MM.1S (cell line): Measurements from ENCODE around the gene COL6A3.

Experiments used
- DNase-seq: peaks from one replicate; pipeline ENCODE4 v3.0.0-alpha.2; 2015
- H2AFZ ChIP-seq: fragments of 300-600 bp; sonication (generic); 2 replicates; pipeline ENCODE4 v1.6.0; 2016; ENCODE audit warnings: antibody characterized with exemption, low read length
- H3F3A ChIP-seq: fragments of 300-600 bp; sonication (generic); 2 replicates; pipeline ENCODE4 v1.6.1; 2016; ENCODE audit warnings: mild to moderate bottlenecking, antibody characterized with exemption, low read length, moderate library complexity, mixed read lengths; ENCODE audit not compliant: insufficient read depth
- H3K27ac ChIP-seq: fragments of 300-600 bp; sonication (generic); 2 replicates; pipeline ENCODE4 v1.5.1; 2016; ENCODE audit warnings: mild to moderate bottlenecking, low read length
- H3K27me3 ChIP-seq: fragments of 300-600 bp; sonication (generic); replicated peaks from 2 replicates; pipeline ENCODE4 v1.6.0; 2016; ENCODE audit warnings: low read length; ENCODE audit not compliant: insufficient read depth
- H3K36me3 ChIP-seq: fragments of 300-600 bp; sonication (generic); replicated peaks from 2 replicates; pipeline ENCODE4 v1.6.1; 2016; ENCODE audit warnings: mild to moderate bottlenecking, low read length, mixed read lengths; ENCODE audit not compliant: insufficient read depth
- H3K4me1 ChIP-seq: fragments of 300-600 bp; sonication (generic); 2 replicates; pipeline ENCODE4 v1.6.1; 2016; ENCODE audit warnings: low read length, mixed read lengths
- H3K4me2 ChIP-seq: fragments of 300-600 bp; sonication (generic); 2 replicates; pipeline ENCODE4 v1.6.0; 2016; ENCODE audit warnings: low read depth, low read length
- H3K4me3 ChIP-seq: fragments of 300-600 bp; sonication (generic); 2 replicates; pipeline ENCODE4 v1.5.1; 2016; ENCODE audit warnings: low read length, mixed read lengths
- H3K79me2 ChIP-seq: fragments of 300-600 bp; sonication (generic); 2 replicates; pipeline ENCODE4 v1.6.1; 2016; ENCODE audit warnings: mixed run types, low read length, mixed read lengths
- H3K9ac ChIP-seq: fragments of 300-600 bp; sonication (generic); 2 replicates; pipeline ENCODE4 v1.6.1; 2016; ENCODE audit warnings: low read length, mixed read lengths
- H3K9me2 ChIP-seq: fragments of 300-600 bp; sonication (generic); replicated peaks from 2 replicates; pipeline ENCODE4 v1.6.1; 2016; ENCODE audit warnings: mild to moderate bottlenecking, low read length, mixed read lengths; ENCODE audit not compliant: insufficient read depth
- H3K9me3 ChIP-seq: fragments of 300-600 bp; sonication (generic); replicated peaks from 2 replicates; pipeline ENCODE4 v1.6.1; 2016; ENCODE audit warnings: mild to moderate bottlenecking, low read length, mixed read lengths; ENCODE audit not compliant: insufficient read depth
- H4K20me1 ChIP-seq: fragments of 300-600 bp; sonication (generic); 2 replicates; pipeline ENCODE4 v1.6.1; 2016; ENCODE audit warnings: mild to moderate bottlenecking, low read length, moderate library complexity, mixed read lengths; ENCODE audit not compliant: insufficient read depth
- CTCF ChIP-seq: fragments of 300-600 bp; sonication (generic); IDR thresholded peaks from 2 replicates; pipeline ENCODE4 v1.5.1; 2016; ENCODE audit warnings: antibody characterized with exemption, low read length, mixed read lengths
- EZH2 ChIP-seq: fragments of 300-600 bp; sonication (generic); optimal IDR thresholded peaks from 2 replicates; pipeline ENCODE3; 2017; ENCODE audit warnings: low read depth, mild to moderate bottlenecking, antibody characterized with exemption, low read length, mixed read lengths
- EZH2phosphoT487 ChIP-seq: fragments of 300-600 bp; sonication (generic); IDR thresholded peaks from 2 replicates; pipeline ENCODE4 v1.6.1; 2018; ENCODE audit warnings: antibody characterized with exemption, low read length

The COL6A3 gene

GRCh38 chr2:237451643-237452469, 37.9 kb upstream of the COL6A3 start:
- DNase-seq = no peak
- Histone ChIP-seq H4K20me1 (no peaks in the 10 kb centered on the region), H3K27ac (no peak overlapping the region), H2AFZ (no peak overlapping the region), H3K9me3 (no peaks in the 10 kb centered on the region), H3F3A (no peaks in the 10 kb centered on the region), H3K4me2 (no peak overlapping the region), H3K27me3 (peaks cover 14% of the 10 kb centered on the region), H3K79me2 (no peaks in the 10 kb centered on the region), H3K9ac (no peak overlapping the region), H3K4me3 (no peak overlapping the region), H3K9me2 (no peaks in the 10 kb centered on the region), H3K36me3 (no peaks in the 10 kb centered on the region), H3K4me1 (no peaks in the 10 kb centered on the region)
- TF ChIP-seq EZH2 (no peak), EZH2phosphoT487 (no peak), CTCF (no peak)

GRCh38 chr2:237450583-237450982, 36.6 kb upstream of the COL6A3 start:
- Histone ChIP-seq H3K9ac (no peak overlapping the region), H3K4me1 (no peaks in the 10 kb centered on the region), H3K36me3 (no peaks in the 10 kb centered on the region), H3K9me3 (no peaks in the 10 kb centered on the region), H3K4me2 (no peak overlapping the region), H3K27me3 (peaks cover 14% of the 10 kb centered on the region), H3K4me3 (no peak overlapping the region), H3F3A (no peaks in the 10 kb centered on the region), H4K20me1 (no peaks in the 10 kb centered on the region), H2AFZ (no peak overlapping the region), H3K27ac (no peak overlapping the region), H3K79me2 (no peaks in the 10 kb centered on the region), H3K9me2 (no peaks in the 10 kb centered on the region)
- TF ChIP-seq CTCF (no peak), EZH2phosphoT487 (no peak)
- DNase-seq = no peak

- peaks cover 14% of the 10 kb centered on the region for H3K27me3 ChIP-seq
- no peaks in the 10 kb centered on the region for H3K9me2 ChIP-seq
- H3K27ac ChIP-seq = no peak overlapping the region
These were observed 36.1 kb upstream of the COL6A3 start for GRCh38 chr2:237450108-237450507.

More at GRCh38 chr2:237450108-237450507, 36.1 kb upstream of the COL6A3 start:
- Histone ChIP-seq H3F3A (no peaks in the 10 kb centered on the region), H2AFZ (no peak overlapping the region), H4K20me1 (no peaks in the 10 kb centered on the region), H3K4me2 (no peak overlapping the region), H3K9ac (no peak overlapping the region), H3K4me1 (no peaks in the 10 kb centered on the region), H3K36me3 (no peaks in the 10 kb centered on the region), H3K4me3 (no peak overlapping the region), H3K9me3 (no peaks in the 10 kb centered on the region), H3K79me2 (no peaks in the 10 kb centered on the region)
- no peak for DNase-seq
- no peak for TF ChIP-seq EZH2
- TF ChIP-seq EZH2phosphoT487 = no peak
- TF ChIP-seq CTCF = no peak
